ENCODE data around the gene PARL.

PARL gene

GRCh38 chr3:183837894-183838293 lies 46.8 kb downstream of the PARL start:
- TF ChIP-seq REST (IDR thresholded peaks at IDR 0.05; ENCODE audit: low read depth): no peak
- TF ChIP-seq ZBTB7A (IDR thresholded peaks at IDR 0.05; ENCODE audit: low read depth): no peak
- no peak for TF ChIP-seq TEAD4 (IDR thresholded peaks at IDR 0.05)
- TF ChIP-seq USF1 (IDR thresholded peaks at IDR 0.05): no peak
- TF ChIP-seq NFIC (IDR thresholded peaks at IDR 0.05): no peak
- no peak for TF ChIP-seq TCF12 (IDR thresholded peaks at IDR 0.05; ENCODE audit: low read depth)
- no peak for TF ChIP-seq MAX (IDR thresholded peaks at IDR 0.05)
- no peak for TF ChIP-seq RAD21 (IDR thresholded peaks at IDR 0.05; ENCODE audit: low read depth)
- no peak for TF ChIP-seq FOXM1 (IDR thresholded peaks at IDR 0.05; ENCODE audit: borderline replicate concordance, low read depth)
- TF ChIP-seq YY1 (IDR thresholded peaks at IDR 0.05; ENCODE audit: low read depth): no peak
- no peak for TF ChIP-seq CREB1 (IDR thresholded peaks at IDR 0.05; ENCODE audit: low read depth)
- no peak for TF ChIP-seq CEBPB (IDR thresholded peaks at IDR 0.05)
- TF ChIP-seq TAF1 (IDR thresholded peaks at IDR 0.05; ENCODE audit: low read depth): no peak
- no peak for TF ChIP-seq EP300 (IDR thresholded peaks at IDR 0.05; ENCODE audit: borderline replicate concordance)

- TF ChIP-seq EP300 (IDR thresholded peaks at IDR 0.05; ENCODE audit: borderline replicate concordance) (no peak), CEBPB (IDR thresholded peaks at IDR 0.05) (no peak), ZBTB7A (IDR thresholded peaks at IDR 0.05; ENCODE audit: low read depth) (no peak), FOXM1 (IDR thresholded peaks at IDR 0.05; ENCODE audit: borderline replicate concordance, low read depth) (no peak), TAF1 (IDR thresholded peaks at IDR 0.05; ENCODE audit: low read depth) (no peak), REST (IDR thresholded peaks at IDR 0.05; ENCODE audit: low read depth) (no peak), EGR1 (IDR thresholded peaks at IDR 0.05) (no peak), TCF12 (IDR thresholded peaks at IDR 0.05; ENCODE audit: low read depth) (no peak)
Observed at GRCh38 chr3:183837390-183837789, 47.3 kb downstream of the PARL start.

GRCh38 chr3:183833516-183833915 lies 51.2 kb downstream of the PARL start:
- no peak for TF ChIP-seq CEBPB (IDR thresholded peaks at IDR 0.05)
- no peak for TF ChIP-seq EP300 (IDR thresholded peaks at IDR 0.05; ENCODE audit: borderline replicate concordance)
- TF ChIP-seq CREB1 (IDR thresholded peaks at IDR 0.05; ENCODE audit: low read depth): no peak
- TF ChIP-seq MAX (IDR thresholded peaks at IDR 0.05): no peak

GRCh38 chr3:183830187-183830586 lies 54.5 kb downstream of the PARL start:
- TF ChIP-seq NFIC (IDR thresholded peaks at IDR 0.05) (no peak), EP300 (IDR thresholded peaks at IDR 0.05; ENCODE audit: borderline replicate concordance) (no peak), MAX (IDR thresholded peaks at IDR 0.05) (no peak), CREB1 (IDR thresholded peaks at IDR 0.05; ENCODE audit: low read depth) (no peak)

- TF ChIP-seq CEBPB (IDR thresholded peaks at IDR 0.05) (no peak), FOXM1 (IDR thresholded peaks at IDR 0.05; ENCODE audit: borderline replicate concordance, low read depth) (no peak), EGR1 (IDR thresholded peaks at IDR 0.05) (no peak), TAF1 (IDR thresholded peaks at IDR 0.05; ENCODE audit: low read depth) (no peak), YY1 (IDR thresholded peaks at IDR 0.05; ENCODE audit: low read depth) (no peak)
Observed at GRCh38 chr3:183829466-183829865, 55.2 kb downstream of the PARL start.

- no peak for TF ChIP-seq ZBTB7A (IDR thresholded peaks at IDR 0.05; ENCODE audit: low read depth)
- no peak for TF ChIP-seq FOXM1 (IDR thresholded peaks at IDR 0.05; ENCODE audit: borderline replicate concordance, low read depth)
- TF ChIP-seq RAD21 (IDR thresholded peaks at IDR 0.05; ENCODE audit: low read depth): no peak
- TF ChIP-seq TCF12 (IDR thresholded peaks at IDR 0.05; ENCODE audit: low read depth): no peak
Observed at GRCh38 chr3:183828538-183828870, 56.2 kb downstream of the PARL start.

GRCh38 chr3:183827809-183828537 lies 56.7 kb downstream of the PARL start:
- TF ChIP-seq USF1 (IDR thresholded peaks at IDR 0.05) (no peak), TAF1 (IDR thresholded peaks at IDR 0.05; ENCODE audit: low read depth) (no peak), TCF12 (IDR thresholded peaks at IDR 0.05; ENCODE audit: low read depth) (no peak), NFIC (IDR thresholded peaks at IDR 0.05) (no peak), RAD21 (IDR thresholded peaks at IDR 0.05; ENCODE audit: low read depth) (no peak), YY1 (IDR thresholded peaks at IDR 0.05; ENCODE audit: low read depth) (no peak), MAX (IDR thresholded peaks at IDR 0.05) (no peak), REST (IDR thresholded peaks at IDR 0.05; ENCODE audit: low read depth) (no peak), CREB1 (IDR thresholded peaks at IDR 0.05; ENCODE audit: low read depth) (no peak), CEBPB (IDR thresholded peaks at IDR 0.05) (no peak), EGR1 (IDR thresholded peaks at IDR 0.05) (no peak)
